SK-N-MC (cell line): ENCODE measurements around the gene KPNB1.

Experiments
- EZH2 ChIP-seq: fragments of 200-600 bp; sonication (generic); IDR thresholded peaks from one replicate; pipeline ENCODE4 v1.6.1; 2017; ENCODE audit warnings: antibody characterized with exemption
- FOXP2 ChIP-seq: optimal IDR thresholded peaks from 2 replicates; pipeline ENCODE3; 2011; ENCODE audit warnings: mild to moderate bottlenecking, moderate library complexity; ENCODE audit not compliant: insufficient read depth; ENCODE audit errors: extremely low read length, control extremely low read depth
- POLR2AphosphoS5 ChIP-seq: IDR thresholded peaks from 2 replicates; pipeline ENCODE4 v1.6.1; 2012; ENCODE audit warnings: mild to moderate bottlenecking, low read depth, low read length, borderline replicate concordance

GRCh38 chr17:47684025-47684424 lies 34.3 kb downstream of the KPNB1 start:
- TF ChIP-seq POLR2AphosphoS5, result no peak; the same call in 1 of the 2 replicates
- TF ChIP-seq EZH2, result no peak
- no peak for TF ChIP-seq FOXP2
